Activated CD4-positive, alpha-beta T cell treated with anti-CD3 and anti-CD28 coated beads for 1 hour (primary cell): ENCODE data around the gene SPPL2B.
"Not testable (repeated sequence)": the region's sequence is repeated elsewhere in the genome, so short reads cannot be mapped to it uniquely, and the experiment has no call there.

Experiments used
- DNase-seq: peaks from one replicate; pipeline ENCODE4 v3.0.0-alpha.2; 2020

SPPL2B gene

GRCh38 chr19:2338751-2339643 lies 10.5 kb downstream of the SPPL2B start:
- DNase-seq: no peak

- no peak for DNase-seq
Observed at GRCh38 chr19:2339644-2340310, 11.3 kb downstream of the SPPL2B start.

- no peak for DNase-seq
Observed at GRCh38 chr19:2340496-2341243, 12.2 kb downstream of the SPPL2B start.

GRCh38 chr19:2341244-2341751 lies 12.8 kb downstream of the SPPL2B start:
- DNase-seq: no peak

GRCh38 chr19:2341982-2342381 lies 13.5 kb downstream of the SPPL2B start:
- DNase-seq: no peak

GRCh38 chr19:2342656-2343288 lies 14.3 kb downstream of the SPPL2B start:
- DNase-seq: no peak

GRCh38 chr19:2343289-2343982 lies 15.0 kb downstream of the SPPL2B start:
- no peak for DNase-seq

- no peak for DNase-seq
Observed at GRCh38 chr19:2344381-2344870, 15.9 kb downstream of the SPPL2B start.

GRCh38 chr19:2345076-2345475 lies 16.6 kb downstream of the SPPL2B start:
- no peak for DNase-seq

GRCh38 chr19:2345794-2346663 lies 17.5 kb downstream of the SPPL2B start:
- no peak for DNase-seq

- not testable (repeated sequence) for DNase-seq
Observed at GRCh38 chr19:2349818-2350217, 21.3 kb downstream of the SPPL2B start.

- no peak for DNase-seq
Observed at GRCh38 chr19:2350656-2351055, 22.2 kb downstream of the SPPL2B start.

GRCh38 chr19:2351591-2351990 lies 23.1 kb downstream of the SPPL2B start:
- no peak for DNase-seq

GRCh38 chr19:2352121-2352520 lies 23.6 kb downstream of the SPPL2B start:
- DNase-seq: no peak

- DNase-seq: no peak
Observed at GRCh38 chr19:2353159-2353886, 24.8 kb downstream of the SPPL2B start.

- no peak for DNase-seq
Observed at GRCh38 chr19:2353887-2354592, 25.6 kb downstream of the SPPL2B start.

- no peak for DNase-seq
Observed at GRCh38 chr19:2354670-2355069, 26.2 kb downstream of the SPPL2B start.

GRCh38 chr19:2355168-2356035 lies 26.9 kb downstream of the SPPL2B start:
- DNase-seq: no peak
